Ishikawa (cell line): Measurements from ENCODE around the gene XAF1.

ENCODE experiments used
- CREB1 ChIP-seq: IDR thresholded peaks from 2 replicates; pipeline ENCODE4 v1.6.1; 2012; ENCODE audit warnings: low read depth
- FOXM1 ChIP-seq: IDR thresholded peaks from 2 replicates; pipeline ENCODE4 v1.6.1; 2012; ENCODE audit warnings: low read depth, borderline replicate concordance
- RAD21 ChIP-seq: IDR thresholded peaks from 2 replicates; pipeline ENCODE4 v1.6.1; 2012; ENCODE audit warnings: low read depth
- YY1 ChIP-seq: IDR thresholded peaks from 2 replicates; pipeline ENCODE4 v1.6.1; 2012; ENCODE audit warnings: low read depth
- TF ChIP-seq, protein P1 (sequence below): IDR thresholded peaks from 2 replicates; pipeline ENCODE4 v1.6.1; 2012; ENCODE audit warnings: low read depth, mild to moderate bottlenecking

- TF ChIP-seq FOXM1 = no peak
- TF ChIP-seq YY1 = no peak
- TF ChIP-seq CREB1 = no peak
- TF ChIP-seq, protein P1, sequence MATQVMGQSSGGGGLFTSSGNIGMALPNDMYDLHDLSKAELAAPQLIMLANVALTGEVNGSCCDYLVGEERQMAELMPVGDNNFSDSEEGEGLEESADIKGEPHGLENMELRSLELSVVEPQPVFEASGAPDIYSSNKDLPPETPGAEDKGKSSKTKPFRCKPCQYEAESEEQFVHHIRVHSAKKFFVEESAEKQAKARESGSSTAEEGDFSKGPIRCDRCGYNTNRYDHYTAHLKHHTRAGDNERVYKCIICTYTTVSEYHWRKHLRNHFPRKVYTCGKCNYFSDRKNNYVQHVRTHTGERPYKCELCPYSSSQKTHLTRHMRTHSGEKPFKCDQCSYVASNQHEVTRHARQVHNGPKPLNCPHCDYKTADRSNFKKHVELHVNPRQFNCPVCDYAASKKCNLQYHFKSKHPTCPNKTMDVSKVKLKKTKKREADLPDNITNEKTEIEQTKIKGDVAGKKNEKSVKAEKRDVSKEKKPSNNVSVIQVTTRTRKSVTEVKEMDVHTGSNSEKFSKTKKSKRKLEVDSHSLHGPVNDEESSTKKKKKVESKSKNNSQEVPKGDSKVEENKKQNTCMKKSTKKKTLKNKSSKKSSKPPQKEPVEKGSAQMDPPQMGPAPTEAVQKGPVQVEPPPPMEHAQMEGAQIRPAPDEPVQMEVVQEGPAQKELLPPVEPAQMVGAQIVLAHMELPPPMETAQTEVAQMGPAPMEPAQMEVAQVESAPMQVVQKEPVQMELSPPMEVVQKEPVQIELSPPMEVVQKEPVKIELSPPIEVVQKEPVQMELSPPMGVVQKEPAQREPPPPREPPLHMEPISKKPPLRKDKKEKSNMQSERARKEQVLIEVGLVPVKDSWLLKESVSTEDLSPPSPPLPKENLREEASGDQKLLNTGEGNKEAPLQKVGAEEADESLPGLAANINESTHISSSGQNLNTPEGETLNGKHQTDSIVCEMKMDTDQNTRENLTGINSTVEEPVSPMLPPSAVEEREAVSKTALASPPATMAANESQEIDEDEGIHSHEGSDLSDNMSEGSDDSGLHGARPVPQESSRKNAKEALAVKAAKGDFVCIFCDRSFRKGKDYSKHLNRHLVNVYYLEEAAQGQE = no peak
- no peak for TF ChIP-seq RAD21
These were observed 3.6 kb upstream of the XAF1 start for GRCh38 chr17:6752068-6752909.
